Inflammatory macrophage (primary cell): ENCODE results near the gene USP47.
A peak's percentile ranks its signal among the peaks of the same experiment; 100 is the strongest.

Experiments
- DNase-seq, 2 donors: peaks; one replicate each; pipeline ENCODE4 v3.0.0-alpha.2; 2020 to 2022

USP47 gene

GRCh38 chr11:11966826-11967668 is 125.3 kb downstream of the USP47 start:
- peak; percentile 48 to 69 for DNase-seq

- DNase-seq = no peak
Measured at GRCh38 chr11:11967669-11968510, 126.1 kb downstream of the USP47 start.

- no peak for DNase-seq
Measured at GRCh38 chr11:11968511-11969280, 126.9 kb downstream of the USP47 start.

- DNase-seq = no peak
Measured at GRCh38 chr11:11969380-11970215, 127.8 kb downstream of the USP47 start.

- DNase-seq = no peak
Measured at GRCh38 chr11:11970556-11970955, 128.8 kb downstream of the USP47 start.

GRCh38 chr11:11971906-11972547 is 130.3 kb downstream of the USP47 start:
- no peak for DNase-seq

GRCh38 chr11:11972730-11973341 is 131.1 kb downstream of the USP47 start:
- DNase-seq = no peak

GRCh38 chr11:11973361-11973800 is 131.6 kb downstream of the USP47 start:
- DNase-seq = no peak

- no peak for DNase-seq
Measured at GRCh38 chr11:11973866-11974265, 132.1 kb downstream of the USP47 start.

- DNase-seq = no peak
Measured at GRCh38 chr11:11975201-11976092, 133.7 kb downstream of the USP47 start.

- DNase-seq = no peak
Measured at GRCh38 chr11:11976481-11977127, 134.8 kb downstream of the USP47 start.

GRCh38 chr11:11977206-11977938 is 135.6 kb downstream of the USP47 start:
- no peak for DNase-seq

GRCh38 chr11:11978098-11978637 is 136.4 kb downstream of the USP47 start:
- no peak for DNase-seq

GRCh38 chr11:11978792-11979487 is 137.2 kb downstream of the USP47 start:
- DNase-seq = no peak

GRCh38 chr11:11979488-11980117 is 137.8 kb downstream of the USP47 start:
- no peak for DNase-seq

- DNase-seq = no peak
Measured at GRCh38 chr11:11980200-11980599, 138.4 kb downstream of the USP47 start.

GRCh38 chr11:11980841-11981308 is 139.1 kb downstream of the USP47 start:
- no peak for DNase-seq
